A549 (cell line): ENCODE data around the gene OGDH. TPM values are rescaled to one million over a fixed set of nuclear protein-coding genes. Genes with fewer than 3 reads are reported as not detected.
A peak's percentile ranks its signal among the peaks of the same experiment; 100 is the strongest.

Experiments
- ATAC-seq, 2 experiments: fragments of 200-7000 bp in 1 of 2; fragments of >200 bp in 1 of 2; cut with Nextera tagmentation in 1 of 2; cut with Tn5 transposase in 1 of 2; 3 replicates each; pipeline versions ENCODE4 v1.8.0 to v1.9.1; 2018 to 2020; ENCODE audit warnings: mild to moderate bottlenecking in 1 of 2, moderate library complexity in 1 of 2
- CTCF ChIA-PET: fragments of 300-600 bp; sonication (Branson Sonifier 250); formaldehyde crosslinking; extraction: SDS; loops from one replicate; lab custom pipeline; 2021; ENCODE audit warnings: antibody characterized with exemption, inconsistent platforms; lab: Yijun Ruan, JAX
- POLR2A ChIA-PET: fragments of 350-600 bp; formaldehyde crosslinking; extraction: SDS; loops from one replicate; lab custom pipeline; 2021; ENCODE audit warnings: antibody characterized with exemption, inconsistent platforms; lab: Yijun Ruan, JAX
- DNase-seq, 2 experiments: peaks; one replicate each; pipeline versions ENCODE4 v3.0.0 to v3.0.0-alpha.2; 2011 to 2016; ENCODE audit warnings: low read depth in 1 of 2, low spot score in 1 of 2
- FAIRE-seq: peaks from 2 replicates; lab custom pipeline; 2011; peaks lifted over from hg19 to GRCh38; lab: Jason Lieb, UNC
- H3K27ac ChIP-seq, 2 experiments: fragments of >200 bp; sonication (Bioruptor Twin); formaldehyde crosslinking; 3 replicates each; pipeline ENCODE4 v1.5.1; 2016 to 2017
- H3K4me1 ChIP-seq: fragments of >200 bp; sonication (Bioruptor Twin); formaldehyde crosslinking; 3 replicates; pipeline ENCODE4 v1.6.1; 2016
- H3K4me2 ChIP-seq: fragments of >200 bp; sonication (Bioruptor Twin); formaldehyde crosslinking; 3 replicates; pipeline ENCODE4 v1.6.1; 2016
- H3K4me3 ChIP-seq: fragments of >200 bp; sonication (Bioruptor Twin); formaldehyde crosslinking; 3 replicates; pipeline ENCODE4 v1.5.1; 2016
- H3K9me3 ChIP-seq: fragments of >200 bp; sonication (Bioruptor Twin); formaldehyde crosslinking; 3 replicates; pipeline ENCODE4 v1.6.1; 2016
- BCL3 ChIP-seq: fragments of >200 bp; sonication (Bioruptor Twin); formaldehyde crosslinking; IDR thresholded peaks from 3 replicates; pipeline ENCODE4 v1.6.1; 2016
- CHD2 ChIP-seq: fragments of 150-350 bp; IDR thresholded peaks from 2 replicates; pipeline ENCODE4 v1.6.1; 2014; ENCODE audit warnings: low read length; ENCODE audit not compliant: partially characterized antibody
- FOXS1 ChIP-seq: fragments of 250-450 bp; sonication (Bioruptor Pico); IDR thresholded peaks from 2 replicates; pipeline ENCODE4 v1.5.0; 2020; ENCODE audit warnings: mild to moderate bottlenecking, moderate library complexity
- HMGXB4 ChIP-seq: fragments of 250-450 bp; sonication (Bioruptor Pico); IDR thresholded peaks from 2 replicates; pipeline ENCODE4 v1.5.0; 2021; ENCODE audit warnings: mild to moderate bottlenecking, moderate library complexity, borderline replicate concordance
- HOXA7 ChIP-seq: fragments of 250-450 bp; sonication (Bioruptor Pico); IDR thresholded peaks from 2 replicates; pipeline ENCODE4 v1.5.0; 2020; ENCODE audit warnings: mild to moderate bottlenecking, moderate library complexity
- JUN ChIP-seq, 2 experiments: fragments of >200 bp; sonication (Bioruptor Twin); formaldehyde crosslinking; IDR thresholded peaks; 2 replicates in 1 of 2; 3 replicates in 1 of 2; pipeline ENCODE4 v1.6.1; 2016 to 2017
- KDM1A ChIP-seq: fragments of 200-600 bp; sonication (generic); IDR thresholded peaks from 2 replicates; pipeline ENCODE4 v1.6.1; 2016; ENCODE audit warnings: low read depth, mild to moderate bottlenecking
- MAX ChIP-seq: IDR thresholded peaks from 2 replicates; pipeline ENCODE4 v1.6.1; 2012
- MAZ ChIP-seq: fragments of 150-350 bp; IDR thresholded peaks from 2 replicates; pipeline ENCODE4 v1.6.1; 2014; ENCODE audit warnings: antibody characterized with exemption, low read depth, low read length, borderline replicate concordance
- NFE2L2 ChIP-seq: fragments of 150-350 bp; conservative IDR thresholded peaks from 2 replicates; pipeline ENCODE4 v1.6.1; 2014; ENCODE audit warnings: low read length
- NPAS2 ChIP-seq: fragments of 250-450 bp; sonication (Bioruptor Pico); IDR thresholded peaks from 2 replicates; pipeline ENCODE4 v1.8.0; 2022; ENCODE audit warnings: mild to moderate bottlenecking, moderate library complexity, borderline replicate concordance
- NR3C1 ChIP-seq: fragments of >200 bp; sonication (Bioruptor Twin); formaldehyde crosslinking; IDR thresholded peaks from 3 replicates; pipeline ENCODE4 v1.6.1; 2017
- PHF8 ChIP-seq: fragments of 200-600 bp; sonication (generic); IDR thresholded peaks from 2 replicates; pipeline ENCODE4 v1.6.1; 2016; ENCODE audit warnings: low read depth, mild to moderate bottlenecking, antibody characterized with exemption, moderate library complexity, borderline replicate concordance
- POLR2A ChIP-seq: IDR thresholded peaks from 2 replicates; pipeline ENCODE4 v1.6.1; 2012; ENCODE audit warnings: mild to moderate bottlenecking, low read length
- RAD21 ChIP-seq, 2 experiments: fragments of >200 bp in 1 of 2; sonication (Bioruptor Twin) in 1 of 2; formaldehyde crosslinking in 1 of 2; IDR thresholded peaks in 1 of 2; conservative IDR thresholded peaks in 1 of 2; 2 replicates in 1 of 2; 3 replicates in 1 of 2; pipeline ENCODE4 v1.6.1; 2012 to 2018; ENCODE audit warnings: inconsistent platforms in 1 of 2
- RCOR1 ChIP-seq: fragments of 150-350 bp; IDR thresholded peaks from 2 replicates; pipeline ENCODE4 v1.6.1; 2014; ENCODE audit warnings: antibody characterized with exemption, low read length, low read depth
- RNF2 ChIP-seq: fragments of 200-600 bp; sonication (generic); IDR thresholded peaks from 2 replicates; pipeline ENCODE4 v1.6.1; 2016; ENCODE audit warnings: low read depth, mild to moderate bottlenecking, antibody characterized with exemption, moderate library complexity, borderline replicate concordance
- SMC3 ChIP-seq: fragments of >200 bp; sonication (Bioruptor Twin); formaldehyde crosslinking; IDR thresholded peaks from 3 replicates; pipeline ENCODE4 v1.6.1; 2018; ENCODE audit warnings: inconsistent platforms
- TFCP2L1 ChIP-seq: fragments of 250-450 bp; sonication (Bioruptor Pico); IDR thresholded peaks from 2 replicates; pipeline ENCODE4 v1.5.0; 2021; ENCODE audit warnings: mild to moderate bottlenecking
- ZC3H11A ChIP-seq: fragments of 450-650 bp; IDR thresholded peaks from 2 replicates; pipeline ENCODE4 v1.6.1; 2014; ENCODE audit warnings: antibody characterized with exemption, mild to moderate bottlenecking
- ZNF302 ChIP-seq: fragments of 250-450 bp; sonication (Bioruptor Pico); IDR thresholded peaks from 2 replicates; pipeline ENCODE4 v1.9.0; 2021; ENCODE audit warnings: inconsistent platforms, mild to moderate bottlenecking, moderate library complexity
- WGBS: methylation state at CpG from one replicate; pipeline ENCODE4 v1.1.6; 2017; ENCODE audit errors: missing lambda C conversion rate; 5-methylcytosine and 5-hydroxymethylcytosine counted together
- polyA plus RNA-seq, 4 experiments: library from polyadenylated mRNA; depleted of rRNA in 3 of 4; stranded (reverse); fragments of >200 nt; fragmentation: RNase III in 1 of 4; extraction: RNeasy Plus Mini Kit Qiagen cat#74134 plus additional on column Dnase treatment in 1 of 4; gene quantifications; 2 replicates in 3 of 4; 3 replicates in 1 of 4; pipeline ENCODE4 v1.2.3, GENCODE V29; 2011 to 2017

The OGDH gene
- polyA plus RNA-seq, 2 of the 4 experiments (the other 2 are of a cell fraction), result 32.5 to 38.8 TPM

- TF ChIP-seq HMGXB4 (CRISPR knock-in tag) (no peak), MAZ (no peak), TFCP2L1 (CRISPR knock-in tag) (no peak), POLR2A (no peak), FOXS1 (no peak)
- TF ChIP-seq, all 56 proteins: peak for 0
- ChIA-PET POLR2A (no interaction called here), CTCF (interaction anchor here (1.0 kb wide), 1 partner anchor 10 kb away, joined by 4 read pairs; no protein-coding TSS in a partner anchor)
- 78% methylated on average over 1 of the region's 1 CpG for WGBS
- no peak for ATAC-seq
- no peak for DNase-seq
- H3K27ac ChIP-seq, result no peak overlapping the region
- H3K4me1 ChIP-seq, result peaks cover 6% of the 10 kb centered on the region
- no peak overlapping the region for H3K4me2 ChIP-seq
- no peaks in the 10 kb centered on the region for H3K9me3 ChIP-seq
- H3K4me3 ChIP-seq, result no peak overlapping the region
- no peak for FAIRE-seq
Observed at GRCh38 chr7:44743750-44744149, 137.3 kb downstream of the OGDH start.

- TF ChIP-seq PHF8, result peak; percentile 9; the same call in 1 of the 2 replicates
- peak; percentile 5; the same call in 1 of the 2 replicates for TF ChIP-seq MAX
- peak; percentile 52 for TF ChIP-seq POLR2A
- peak; percentile 56 to 76; a peak in 2 of 5 replicates for TF ChIP-seq JUN (IDR thresholded peaks at IDR 0.05)
- 0 out of 5 replicates have a peak, but pooled peaks of 1 of the 2 experiments have one; percentile 16 for TF ChIP-seq RAD21 (conservative IDR thresholded peaks at IDR 0.05 in 1 of 2, IDR thresholded peaks at IDR 0.05 in 1 of 2)
- peak; percentile 46; the same call in 1 of the 2 replicates for TF ChIP-seq MAZ
- TF ChIP-seq ZNF302, result no peak
- TF ChIP-seq NFE2L2, result no peak
- no peak for TF ChIP-seq NPAS2 (CRISPR knock-in tag)
- no peak for TF ChIP-seq RCOR1
- TF ChIP-seq HOXA7 (CRISPR knock-in tag), result no peak
- 0 out of 3 replicates have a peak, but pooled peaks have one; percentile 7 for TF ChIP-seq SMC3
- TF ChIP-seq RNF2, result no peak
- TF ChIP-seq NR3C1, result no peak
- TF ChIP-seq KDM1A, result no peak
- TF ChIP-seq ZC3H11A, result no peak
- TF ChIP-seq BCL3, result peak; percentile 58; the same call in 2 of the 3 replicates
- TF ChIP-seq CHD2, result no peak
- ChIA-PET POLR2A (interaction anchor here (0.6 to 1.9 kb wide), 8 partner anchors 13 to 160 kb away, joined by 3 to 8 read pairs (median 6); partner anchors contain the start of gene OGDH), CTCF (interaction anchor here (3.5 kb wide), 1 partner anchor 13 kb away, joined by 11 read pairs; no protein-coding TSS in a partner anchor)
- peaks cover 26% of the 10 kb centered on the region for H3K4me1 ChIP-seq
- peak within 1 kb of the TSS; percentile 95 to 98 for H3K27ac ChIP-seq
- no peaks in the 10 kb centered on the region for H3K9me3 ChIP-seq
- DNase-seq (peak; percentile 80 to 88), FAIRE-seq (no peak), ATAC-seq (peak; percentile 89 to 91)
- peak within 1 kb of the TSS; percentile 98 for H3K4me3 ChIP-seq
- peak within 1 kb of the TSS; percentile 84 for H3K4me2 ChIP-seq
- WGBS, result 6% methylated on average over 16 of the region's 92 CpGs
Observed at GRCh38 chr7:44748045-44748947, 141.9 kb downstream of the OGDH start, which contains the start of gene ZMIZ2. ZMIZ2 (plus strand) TSS chr7:44748847; CDS start chr7:44756250, 7,403 bp downstream.
